SKM-1 (cell line): Measurements from ENCODE around the gene BORCS8.
"Not testable (repeated sequence)": the region's sequence is repeated elsewhere in the genome, so short reads cannot be mapped to it uniquely, and the experiment has no call there.

ENCODE experiments used
- DNase-seq: peaks from one replicate; lab custom pipeline; 2025; ENCODE audit not compliant: unreplicated experiment; lab: John Stamatoyannopoulos, UW

BORCS8 gene

DNA sequence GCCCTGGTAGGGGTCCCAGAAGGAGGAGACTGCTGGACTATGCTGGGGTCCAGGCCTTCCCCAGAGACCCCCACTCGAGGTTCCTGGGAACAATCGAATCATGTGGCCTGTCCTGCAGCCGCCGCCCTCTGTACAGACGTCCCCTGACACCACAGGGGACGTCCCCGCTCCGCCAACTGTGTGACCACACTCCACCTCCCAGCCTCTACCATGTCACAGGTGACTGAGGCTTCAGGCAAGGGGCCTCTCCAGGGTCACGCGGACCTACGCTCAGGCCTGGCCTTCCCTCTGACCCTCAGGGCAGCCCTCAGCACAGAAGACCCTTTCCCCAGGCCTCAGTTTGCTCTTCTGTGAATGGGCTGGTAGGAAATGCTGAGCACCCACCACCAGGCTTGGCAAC is 40.5 kb downstream of the BORCS8 start:
- DNase-seq: no peak

GRCh38 chr19:19149435-19149834 is 42.5 kb downstream of the BORCS8 start:
- DNase-seq: no peak

GRCh38 chr19:19148504-19148903 is 43.4 kb downstream of the BORCS8 start:
- not testable (repeated sequence) for DNase-seq

- DNase-seq: no peak
These were observed 44.6 kb downstream of the BORCS8 start for GRCh38 chr19:19147344-19147743.

DNA sequence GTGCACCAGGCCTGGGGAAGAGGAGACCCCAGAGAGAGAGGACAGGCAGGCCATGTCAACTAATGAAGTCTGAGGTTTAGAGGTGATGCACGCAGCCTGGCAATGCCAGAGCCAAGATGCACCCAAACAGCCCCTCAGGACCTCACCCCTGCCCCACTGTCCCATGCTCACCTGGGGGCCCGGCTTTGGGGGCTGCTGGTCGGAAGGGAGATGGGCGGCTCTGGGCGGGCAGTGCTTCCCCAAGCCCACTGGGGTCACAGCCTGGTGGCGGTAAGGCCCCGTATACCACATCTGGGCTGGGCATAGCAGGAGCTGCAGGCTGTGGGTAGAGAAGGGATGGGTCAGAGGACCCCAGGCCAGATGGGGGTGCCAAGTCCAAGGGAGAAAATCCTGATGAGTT is 45.1 kb downstream of the BORCS8 start:
- DNase-seq: no peak

DNA sequence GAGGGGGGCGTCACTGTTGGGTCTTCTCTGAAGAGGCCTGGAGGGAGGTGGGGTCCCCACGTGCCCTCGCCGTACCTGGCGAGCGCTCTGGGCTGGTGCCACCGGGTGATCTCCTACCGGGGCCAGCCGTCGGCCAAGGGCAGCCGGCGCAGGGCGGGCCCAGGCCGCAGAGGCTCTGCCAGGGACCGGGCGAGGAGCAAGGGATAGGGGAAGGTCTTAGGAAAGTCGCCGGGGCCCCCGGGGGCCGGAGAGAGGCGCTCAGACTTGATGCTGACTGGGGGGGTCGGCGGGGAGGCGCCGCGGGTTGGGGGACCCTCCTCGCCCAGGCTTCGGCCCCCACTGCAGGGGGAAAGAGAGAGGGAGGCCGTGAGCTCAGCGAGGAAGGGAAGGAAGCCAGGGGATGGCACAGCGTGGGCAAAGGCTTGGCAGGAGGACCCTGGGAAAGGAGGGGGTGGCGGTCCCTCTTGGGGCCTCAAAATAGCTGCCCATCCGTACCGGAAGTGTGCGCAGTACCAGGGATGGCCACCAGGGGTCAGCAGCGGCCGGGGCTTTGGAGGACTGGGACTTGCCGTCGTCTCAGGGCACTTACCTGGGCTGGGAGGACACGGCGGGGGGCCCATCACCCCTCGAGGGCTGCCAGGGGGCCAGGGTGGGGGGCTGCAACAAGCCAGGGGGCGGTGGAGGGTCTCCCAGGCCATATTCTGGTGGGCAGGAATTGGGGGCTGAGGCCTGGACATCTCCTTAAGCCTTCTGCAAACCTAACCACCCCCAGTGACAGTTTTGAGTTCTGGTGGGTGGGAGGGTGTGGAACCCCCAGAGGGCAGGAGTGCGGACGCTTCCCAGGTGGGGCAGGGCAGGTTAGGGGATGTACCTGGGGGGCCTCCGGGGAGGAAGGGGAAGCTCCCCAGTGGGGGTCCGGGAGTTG is 46.0 kb downstream of the BORCS8 start:
- DNase-seq: no peak

DNA sequence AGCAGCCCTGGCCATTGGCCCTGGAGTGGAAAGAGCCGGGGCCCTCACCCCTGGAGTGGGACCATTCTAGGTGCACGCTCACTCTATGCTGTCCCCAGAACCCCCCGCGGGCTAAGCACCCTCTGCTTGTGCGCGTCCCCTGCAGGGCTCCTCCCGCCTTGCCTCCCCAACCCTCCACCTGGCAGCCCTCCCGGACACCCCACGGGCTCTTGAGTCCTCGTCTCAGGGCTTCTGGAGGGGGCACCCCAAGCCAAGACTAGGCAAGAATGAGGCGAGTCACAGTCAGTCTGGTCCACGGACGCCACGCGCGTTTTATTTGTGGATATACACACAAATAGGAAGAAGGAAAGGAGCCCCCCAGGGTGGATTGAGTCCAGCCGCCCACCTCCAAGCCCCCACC is 46.7 kb downstream of the BORCS8 start:
- no peak for DNase-seq

DNA sequence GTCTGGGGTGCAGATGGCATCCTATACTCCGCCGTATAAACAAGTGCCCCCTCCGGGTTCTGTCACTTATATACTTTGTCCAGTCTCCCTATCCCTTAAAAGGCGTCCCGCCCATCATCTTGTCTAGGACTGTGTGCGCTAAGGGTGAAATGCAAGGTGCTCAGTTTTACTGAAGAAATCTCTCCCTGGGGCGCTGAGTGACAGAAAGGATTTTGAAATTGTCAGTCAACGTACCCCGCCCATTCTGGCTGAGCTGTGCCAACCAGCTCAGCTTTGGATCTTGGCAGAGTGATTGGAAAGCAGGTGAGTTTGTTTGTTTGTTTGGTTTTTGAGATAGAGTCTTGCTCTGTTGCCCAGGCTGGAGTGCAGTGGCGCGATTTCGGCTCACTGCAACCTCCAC is 49.6 kb downstream of the BORCS8 start:
- no peak for DNase-seq

- no peak for DNase-seq
These were observed 51.5 kb downstream of the BORCS8 start for GRCh38 chr19:19140476-19140875.

GRCh38 chr19:19139876-19140229 is 52.1 kb downstream of the BORCS8 start:
- DNase-seq: no peak

DNA sequence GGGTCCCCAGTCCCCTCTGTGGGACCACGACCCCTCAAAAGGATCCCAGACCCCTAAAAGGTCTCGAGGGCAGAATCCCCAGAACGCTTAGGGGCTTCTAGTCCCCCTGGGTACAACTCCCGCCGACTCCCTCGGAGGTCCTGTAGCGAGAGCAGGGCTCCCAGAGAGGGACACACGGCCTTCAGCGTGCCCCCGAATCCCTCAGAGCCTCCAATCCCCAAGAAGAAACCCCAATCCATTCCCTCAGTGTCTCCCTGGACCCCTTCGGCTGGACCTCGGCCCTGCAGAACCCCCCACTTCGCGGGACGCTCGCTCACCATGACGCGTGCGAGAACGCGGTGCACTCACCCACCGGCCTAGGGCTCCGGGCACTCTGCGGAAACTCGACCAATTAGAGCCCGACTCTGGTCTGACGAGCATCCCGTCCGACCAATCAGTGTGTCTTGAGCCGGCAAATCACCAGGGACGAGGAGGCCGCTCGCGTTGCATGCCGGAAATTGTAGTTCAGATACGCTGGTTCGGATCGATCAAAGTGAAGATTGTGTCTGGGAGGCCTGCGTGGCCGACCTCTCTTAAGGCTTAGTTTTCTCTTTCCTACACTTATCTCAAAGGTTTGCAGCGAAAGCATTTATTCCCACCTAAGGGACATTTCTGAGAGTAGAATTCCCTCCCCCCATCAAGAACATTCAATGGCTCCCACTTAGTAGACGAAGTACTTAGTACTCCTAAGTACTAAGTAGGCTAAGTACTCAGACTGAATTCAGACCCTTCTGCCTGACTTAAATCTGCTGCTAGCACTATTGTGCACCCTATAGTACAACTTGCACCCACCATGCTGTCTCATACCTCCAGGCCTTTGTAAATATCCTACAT is 53.6 kb downstream of the BORCS8 start, which contains the start of gene TMEM161A:
TMEM161A (minus strand) TSS at position 370 of the 873 bp plus-strand sequence; CDS start at position 320, 50 bp downstream.
- DNase-seq: peak; percentile 87

GRCh38 chr19:19137556-19138108 is 54.3 kb downstream of the BORCS8 start:
- no peak for DNase-seq

- not testable (repeated sequence) for DNase-seq
These were observed 56.2 kb downstream of the BORCS8 start for GRCh38 chr19:19135713-19136112.

GRCh38 chr19:19134687-19135158 is 57.2 kb downstream of the BORCS8 start:
- no peak for DNase-seq

- no peak for DNase-seq
These were observed 58.0 kb downstream of the BORCS8 start for GRCh38 chr19:19133985-19134384.

GRCh38 chr19:19132912-19133311 is 59.0 kb downstream of the BORCS8 start:
- DNase-seq: no peak

- no peak for DNase-seq
These were observed 60.0 kb downstream of the BORCS8 start for GRCh38 chr19:19131989-19132388.
